ENCODE data around the gene LDB2. TPM values are rescaled to one million over a fixed set of nuclear protein-coding genes. Genes with fewer than 3 reads are reported as not detected.

Gene LDB2
- total and polyA plus RNA-seq, 11 donors, result 9.5 to 38.7 (median 26.3) TPM

DNA sequence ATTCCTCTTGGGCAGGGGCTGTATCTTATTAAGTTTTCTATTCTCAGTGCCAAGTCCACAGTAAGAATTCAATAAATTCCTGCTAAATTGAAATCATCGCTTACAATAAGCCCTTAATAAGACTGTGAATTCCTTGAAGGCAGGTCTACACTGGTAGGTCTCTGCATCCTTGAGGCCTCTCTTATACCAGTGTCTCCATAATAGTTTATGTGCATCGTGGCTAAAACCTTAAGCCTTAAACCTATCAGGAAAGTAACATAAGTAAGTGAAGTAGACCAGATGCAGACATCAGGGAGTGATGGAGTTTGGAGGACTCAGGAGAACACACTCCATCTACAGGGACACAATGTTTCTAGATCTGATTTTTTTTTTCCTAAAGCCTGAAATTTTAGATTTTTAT lies 240.3 kb downstream of the LDB2 start:
- Histone ChIP-seq H3K27me3 (no peaks in the 10 kb centered on the region), H3K4me3 (no peak overlapping the region), H3K36me3 (no peaks in the 10 kb centered on the region), H3K27ac (no peak overlapping the region), H3K4me1 (peaks cover 0 to 27% (median 3%) of the 10 kb centered on the region in 12 donors), H3K9me3 (peaks cover 0 to 6% (median 0%) of the 10 kb centered on the region in 12 donors)
- DNase-seq (no peak), ATAC-seq (no peak)
- no peak for TF ChIP-seq CTCF (IDR thresholded peaks at IDR 0.05)
- no peak for TF ChIP-seq POLR2A (IDR thresholded peaks at IDR 0.05)
- intact Hi-C loops (cut with DNase I), result no loop called here
- WGBS, 4 donors, result 88 to 98% (median 94%) methylated on average over 2 of the region's 2 CpGs

GRCh38 chr4:16655111-16655510 lies 243.3 kb downstream of the LDB2 start:
- no peaks in the 10 kb centered on the region for H3K27me3 ChIP-seq
- no peaks in the 10 kb centered on the region for H3K36me3 ChIP-seq
- WGBS, 4 donors, result 43 to 62% (median 54%) methylated on average over 3 of the region's 3 CpGs
- H3K9me3 ChIP-seq, result no peaks in the 10 kb centered on the region
- intact Hi-C loops (cut with DNase I), result no loop called here
- TF ChIP-seq CTCF (IDR thresholded peaks at IDR 0.05), result no peak
- no peak for TF ChIP-seq POLR2A (IDR thresholded peaks at IDR 0.05)
- ATAC-seq (no peak), DNase-seq (no peak)
- H3K4me3 ChIP-seq, result no peak overlapping the region
- peaks cover 0 to 37% (median 5%) of the 10 kb centered on the region in 12 donors for H3K4me1 ChIP-seq
- no peak overlapping the region for H3K27ac ChIP-seq

DNA sequence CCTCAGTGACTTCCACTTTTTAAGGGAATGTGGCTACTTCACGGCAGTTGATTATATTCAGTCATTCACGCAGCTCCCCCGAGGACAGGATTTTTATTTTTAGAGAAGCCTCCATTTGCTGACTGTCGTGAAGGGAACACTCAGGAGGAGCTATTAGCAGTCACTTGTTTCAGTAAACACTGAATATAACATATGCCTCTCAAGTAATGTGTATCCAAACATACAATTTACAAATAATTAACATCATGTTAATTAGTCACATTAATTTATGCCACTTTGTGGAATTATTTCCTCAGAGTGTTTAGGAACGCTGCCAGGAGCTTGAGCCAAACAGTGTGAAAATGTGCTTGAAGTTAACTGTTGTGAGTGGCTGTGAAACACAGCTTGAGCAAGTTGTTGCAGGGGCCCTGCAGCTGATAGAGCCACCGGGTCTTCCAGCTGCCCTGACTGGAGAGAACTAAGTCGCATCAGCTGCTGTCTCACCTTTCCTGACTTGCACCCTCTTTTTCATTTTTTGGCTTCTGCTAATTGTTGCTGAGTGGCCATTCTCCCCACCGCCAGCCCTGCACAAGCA lies 245.6 kb downstream of the LDB2 start:
- TF ChIP-seq POLR2A (IDR thresholded peaks at IDR 0.05) (no peak), CTCF (IDR thresholded peaks at IDR 0.05) (no peak)
- Histone ChIP-seq H3K27me3 (no peaks in the 10 kb centered on the region), H3K36me3 (no peaks in the 10 kb centered on the region), H3K27ac (no peak overlapping the region), H3K4me1 (peaks cover 0 to 29% (median 5%) of the 10 kb centered on the region in 12 donors), H3K9me3 (no peaks in the 10 kb centered on the region), H3K4me3 (peak overlapping the region in 2 of 12 donors; percentile 9 to 24)
- intact Hi-C loops (cut with DNase I), result no loop called here
- ATAC-seq (no peak), DNase-seq (no peak)
- 44 to 49% (median 48%) methylated on average over 8 of the region's 8 CpGs for WGBS, 4 donors

- DNase-seq (no peak), ATAC-seq (no peak)
- Histone ChIP-seq H3K9me3 (no peaks in the 10 kb centered on the region), H3K36me3 (no peaks in the 10 kb centered on the region), H3K27me3 (no peaks in the 10 kb centered on the region), H3K4me1 (peaks cover 0 to 11% (median 0%) of the 10 kb centered on the region in 12 donors), H3K4me3 (no peak overlapping the region), H3K27ac (no peak overlapping the region)
- TF ChIP-seq CTCF (IDR thresholded peaks at IDR 0.05), result no peak
- no peak for TF ChIP-seq POLR2A (IDR thresholded peaks at IDR 0.05)
- intact Hi-C loops (cut with DNase I), result loop anchor here in 1 of 10 donors (10.0 kb wide), 1 partner anchor 678 kb away; no protein-coding TSS in a partner anchor
- WGBS, 4 donors, result 95 to 99% (median 97%) methylated on average over 4 of the region's 4 CpGs
These were observed 252.0 kb downstream of the LDB2 start for GRCh38 chr4:16646459-16646858.

Data from heart left ventricle (tissue), 16 donors.